K562 (cell line): ENCODE data around the gene SORCS1. TPM values are rescaled to one million over a fixed set of nuclear protein-coding genes. Genes with fewer than 3 reads are reported as not detected.

Source experiments
- ATAC-seq: fragments of 200-7000 bp; cut with Tn5 transposase; 3 replicates; pipeline ENCODE4 v1.9.1; 2020; ENCODE audit warnings: moderate library complexity
- BruUV-seq: library from RNA; stranded (reverse); fragments of 400-500 nt; replicated peaks from 2 replicates; lab custom pipeline; 2021; lab: Mats Ljungman, UMichigan
- CTCF ChIA-PET: fragments of 300-600 bp; formaldehyde crosslinking; extraction: SDS; loops from one replicate; lab custom pipeline; 2021; ENCODE audit warnings: low intra/inter-chr PET ratio; lab: Yijun Ruan, JAX
- POLR2A ChIA-PET: fragments of 300-600, 350-650 bp; sonication (Branson Sonifier 250); formaldehyde crosslinking; extraction: SDS; loops from one replicate; lab custom pipeline; 2021; ENCODE audit warnings: antibody characterized with exemption, inconsistent platforms; lab: Yijun Ruan, JAX
- DNase-seq, 4 experiments: peaks; one replicate each; pipeline versions ENCODE4 v3.0.0 to v3.0.0-alpha.2; 2011 to 2018; ENCODE audit warnings: low spot score in 3 of 4, mixed read lengths in 3 of 4; ENCODE audit errors: extremely low read depth in 1 of 4
- FAIRE-seq: peaks from 2 replicates; lab custom pipeline; 2011; peaks lifted over from hg19 to GRCh38; lab: Jason Lieb, UNC
- H2AFZ ChIP-seq: 2 replicates; pipeline ENCODE4 v1.6.0; 2011; ENCODE audit warnings: low read depth, low read length, control low read depth, inconsistent platforms
- H3K27ac ChIP-seq: fragments of 200-600 bp; 3 replicates; pipeline ENCODE4 v1.8.0; 2011; ENCODE audit warnings: low read depth, mild to moderate bottlenecking, control low read depth, inconsistent platforms, low read length, moderate library complexity, mixed read lengths; ENCODE audit errors: extremely low read depth
- H3K27me3 ChIP-seq, 2 experiments: fragments of 300-600 bp in 1 of 2; 2 replicates in 1 of 2; 3 replicates in 1 of 2; pipeline versions ENCODE4 v1.6.0 to v1.8.0; 2011; ENCODE audit warnings: inconsistent platforms in 2 of 2, low read length in 2 of 2, mild to moderate bottlenecking in 1 of 2, mixed read lengths in 1 of 2, moderate library complexity in 1 of 2; ENCODE audit not compliant: control insufficient read depth in 2 of 2, insufficient read depth in 2 of 2
- H3K36me3 ChIP-seq: fragments of 300-600 bp; 3 replicates; pipeline ENCODE4 v1.8.0; 2011; ENCODE audit warnings: mild to moderate bottlenecking, low read length, inconsistent platforms; ENCODE audit not compliant: control insufficient read depth, insufficient read depth
- H3K4me1 ChIP-seq, 2 experiments: fragments of 200-600 bp in 1 of 2; replicated peaks in 1 of 2; 2 replicates in 1 of 2; 3 replicates in 1 of 2; pipeline versions ENCODE4 v1.5.1 to v1.8.0; 2011; ENCODE audit warnings: inconsistent platforms in 2 of 2, low read length in 2 of 2, mild to moderate bottlenecking in 1 of 2, mixed read lengths in 1 of 2, moderate library complexity in 1 of 2; ENCODE audit not compliant: control insufficient read depth in 2 of 2, insufficient read depth in 2 of 2
- H3K4me2 ChIP-seq: 2 replicates; pipeline ENCODE4 v1.6.1; 2011; ENCODE audit warnings: low read length, control low read depth, inconsistent platforms, mixed read lengths; ENCODE audit not compliant: insufficient read depth
- H3K4me3 ChIP-seq: fragments of 200-600 bp; sonication (generic), shearing (Covaris generic); 2 replicates; pipeline ENCODE4 v1.5.1; 2016; ENCODE audit warnings: control low read depth, inconsistent platforms
- H3K79me2 ChIP-seq: fragments of 200-600 bp; 3 replicates; pipeline ENCODE4 v1.8.0; 2011; ENCODE audit warnings: low read length, inconsistent platforms; ENCODE audit not compliant: control insufficient read depth, insufficient read depth
- H3K9ac ChIP-seq, 2 experiments: 2 replicates each; pipeline versions ENCODE4 v1.6.0 to v1.6.1; 2011; ENCODE audit warnings: low read depth in 2 of 2, low read length in 2 of 2, control low read depth in 1 of 2, inconsistent platforms in 1 of 2, mild to moderate bottlenecking in 1 of 2, mixed read lengths in 1 of 2; ENCODE audit not compliant: insufficient read depth in 1 of 2
- H3K9me1 ChIP-seq: one replicate; pipeline ENCODE4 v1.6.0; 2011; ENCODE audit warnings: inconsistent platforms, mild to moderate bottlenecking, low read length, moderate library complexity; ENCODE audit not compliant: control insufficient read depth, insufficient read depth
- H3K9me3 ChIP-seq: replicated peaks from 2 replicates; pipeline ENCODE4 v1.5.1; 2011; ENCODE audit warnings: low read depth, low read length, inconsistent platforms; ENCODE audit not compliant: control insufficient read depth, insufficient read depth
- H4K20me1 ChIP-seq: replicated peaks from 2 replicates; pipeline ENCODE4 v1.6.1; 2011; ENCODE audit warnings: low read length, inconsistent platforms, mixed read lengths; ENCODE audit not compliant: control insufficient read depth, insufficient read depth
- ESRRA ChIP-seq: fragments of 450-650 bp; IDR thresholded peaks from 2 replicates; pipeline ENCODE4 v1.6.1; 2014; ENCODE audit warnings: low read depth, mild to moderate bottlenecking, moderate library complexity, borderline replicate concordance
- FOXJ2 ChIP-seq: fragments of 200-800 bp; sonication (Bioruptor generic); IDR thresholded peaks from 2 replicates; pipeline ENCODE4 v1.6.1; 2016; ENCODE audit warnings: missing genetic modification characterization, missing compliant biosample characterization
- KDM2B ChIP-seq: fragments of 250-450 bp; sonication (Bioruptor Pico); IDR thresholded peaks from 2 replicates; pipeline ENCODE4 v1.8.0; 2021; ENCODE audit warnings: mild to moderate bottlenecking, moderate library complexity
- MAZ ChIP-seq, 2 experiments: fragments of 450-650 bp in 1 of 2; sonication (generic) in 1 of 2; formaldehyde crosslinking; IDR thresholded peaks in 1 of 2; conservative IDR thresholded peaks in 1 of 2; 2 replicates each; pipeline versions ENCODE4 v1.4.0 to v1.5.0; 2020; ENCODE audit warnings: mild to moderate bottlenecking in 1 of 2, missing genetic modification reagents in 1 of 2
- MEIS2 ChIP-seq: fragments of 450-650 bp; IDR thresholded peaks from 2 replicates; pipeline ENCODE4 v1.6.1; 2014; ENCODE audit warnings: mild to moderate bottlenecking; ENCODE audit not compliant: partially characterized antibody
- RBBP5 ChIP-seq: fragments of 200-600 bp; sonication (generic); IDR thresholded peaks from 2 replicates; pipeline ENCODE4 v1.6.1; 2012; ENCODE audit warnings: borderline replicate concordance, mild to moderate bottlenecking, low read length, control low read depth, inconsistent platforms; ENCODE audit not compliant: insufficient read depth, poor library complexity, severe bottlenecking
- SLC30A9 ChIP-seq: fragments of 250-450 bp; sonication (Bioruptor Pico); IDR thresholded peaks from 2 replicates; pipeline ENCODE4 v1.8.0; 2022; ENCODE audit warnings: mild to moderate bottlenecking, moderate library complexity
- ZBTB8A ChIP-seq: fragments of 450-650 bp; IDR thresholded peaks from 2 replicates; pipeline ENCODE4 v1.6.1; 2018; ENCODE audit warnings: mild to moderate bottlenecking, moderate library complexity; ENCODE audit not compliant: partially characterized antibody
- ZBTB9 ChIP-seq: fragments of 450-650 bp; formaldehyde crosslinking; IDR thresholded peaks from 2 replicates; pipeline ENCODE4 v1.4.0; 2020; ENCODE audit warnings: mild to moderate bottlenecking, moderate library complexity
- in situ Hi-C: fragments of 300-500 bp; cut with MboI; formaldehyde crosslinking; loops from 4 replicates; pipeline ENCODE4 v1.15.0; 2018; ENCODE audit warnings: inconsistent platforms, mixed read lengths
- intact Hi-C: fragments of 100-400 bp; cut with micrococcal nuclease; formaldehyde crosslinking; loops from 2 replicates; pipeline ENCODE4 v1.14.2; 2022
- polyA plus RNA-seq, 8 experiments: library from polyadenylated mRNA; depleted of rRNA in 4 of 8; stranded (reverse) in 5 of 8; unstranded in 3 of 8; fragments of >200 nt; fragmentation: Nextera tagmentation in 2 of 8; fragmentation: Illumina TruSeq in 1 of 8; extraction: Ambion mirVana in 2 of 8; extraction: Trizol in 1 of 8; gene quantifications; 2 replicates each; pipeline versions ENCODE4 v1.2.1 to v1.2.3, GENCODE V29; 2011 to 2014; ENCODE audit warnings: inconsistent platforms in 1 of 8, missing spikeins in 1 of 8
- total RNA-seq, 7 experiments: library from RNA; depleted of rRNA in 6 of 7; stranded (reverse); fragments of >200 nt in 6 of 7; fragmentation: Illumina TruSeq in 2 of 7; extraction: Trizol in 2 of 7; gene quantifications; 2 replicates each; pipeline versions ENCODE4 v1.2.1 to v1.2.3, GENCODE V29; 2011 to 2021; ENCODE audit warnings: low replicate concordance in 1 of 7

The SORCS1 gene
- total and polyA plus RNA-seq, 9 of the 15 experiments (the other 6 are each of a cell fraction or from before 2014, with no cell fraction given) = 1.5 to 3.9 (median 2.7) TPM

- no peak for TF ChIP-seq SLC30A9 (CRISPR knock-in tag)
- no peak for TF ChIP-seq ZBTB8A
- no peak for TF ChIP-seq FOXJ2 (tag)
- no peak for TF ChIP-seq ESRRA
- no peak for TF ChIP-seq RBBP5
- no peak for TF ChIP-seq MAZ (CRISPR knock-in tag; conservative IDR thresholded peaks at IDR 0.05 in 1 of 2, IDR thresholded peaks at IDR 0.05 in 1 of 2)
- TF ChIP-seq MEIS2 = no peak
Measured at GRCh38 chr10:106593876-106594275, 570.6 kb downstream of the SORCS1 start (continued).

GRCh38 chr10:106592396-106592795 is 572.1 kb downstream of the SORCS1 start:
- ChIA-PET CTCF (no interaction called here), POLR2A (no interaction called here)
- intact Hi-C loops = no loop called here
- Histone ChIP-seq H3K9me3 (no peaks in the 10 kb centered on the region), H3K9ac (no peak overlapping the region), H3K79me2 (no peaks in the 10 kb centered on the region), H3K27ac (no peak overlapping the region), H3K27me3 (no peaks in the 10 kb centered on the region), H4K20me1 (no peaks in the 10 kb centered on the region), H3K9me1 (no peaks in the 10 kb centered on the region), H3K4me2 (no peak overlapping the region), H3K4me3 (no peak overlapping the region), H3K36me3 (no peaks in the 10 kb centered on the region), H3K4me1 (no peaks in the 10 kb centered on the region), H2AFZ (no peak overlapping the region)
- DNase-seq = no peak
- TF ChIP-seq KDM2B (CRISPR knock-in tag) (no peak), ZBTB9 (no peak)
- no peak for FAIRE-seq
- in situ Hi-C loops = no loop called here
- BruUV-seq = no TSS peak
- no peak for ATAC-seq
